ENCODE data around the gene BMP3.

- TF ChIP-seq POLR2AphosphoS5 (IDR thresholded peaks at IDR 0.05; ENCODE audit: borderline replicate concordance, low read depth, low read length) (no peak), FOXP2 (optimal IDR thresholded peaks at IDR 0.05; ENCODE audit: control extremely low read depth, extremely low read length, insufficient read depth) (no peak), EZH2 (IDR thresholded peaks at IDR 0.05) (no peak)
Observed at GRCh38 chr4:81085291-81085690, 54.8 kb downstream of the BMP3 start.
